ENCODE data around the gene GPAM.

GRCh38 chr10:112208997-112209396 lies 25.4 kb upstream of the GPAM start:
- no peak for TF ChIP-seq ZC3H10 (CRISPR knock-in tag; IDR thresholded peaks at IDR 0.05)
- no peak for TF ChIP-seq PATZ1 (CRISPR knock-in tag; IDR thresholded peaks at IDR 0.05; ENCODE audit: borderline replicate concordance)
- TF ChIP-seq SNAI2 (CRISPR knock-in tag; IDR thresholded peaks at IDR 0.05), result no peak
- no peak for TF ChIP-seq ARNTL (CRISPR knock-in tag; IDR thresholded peaks at IDR 0.05; ENCODE audit: borderline replicate concordance, low read depth)
- TF ChIP-seq ZFP30 (CRISPR knock-in tag; IDR thresholded peaks at IDR 0.05), result no peak
- no peak for TF ChIP-seq CSDC2 (CRISPR knock-in tag; IDR thresholded peaks at IDR 0.05)
- TF ChIP-seq TSHZ2 (CRISPR knock-in tag; IDR thresholded peaks at IDR 0.05), result no peak
- no peak for TF ChIP-seq GLIS3 (CRISPR knock-in tag; IDR thresholded peaks at IDR 0.05)
- TF ChIP-seq RARB (CRISPR knock-in tag; IDR thresholded peaks at IDR 0.05), result no peak

Data from SK-N-SH treated with all-trans-retinoic acid at 6 μM for 48 hours (cell line).